Right ventricle myocardium inferior (tissue), 1 donor: Measurements from ENCODE around the gene CALR. TPM values are rescaled to one million over a fixed set of nuclear protein-coding genes. Genes with fewer than 3 reads are reported as not detected.
"Not testable (repeated sequence)": the region's sequence is repeated elsewhere in the genome, so short reads cannot be mapped to it uniquely, and the experiment has no call there.

Experiments used
- ATAC-seq: fragments of 200-7000 bp; cut with Tn5 transposase; one replicate; pipeline ENCODE4 v1.9.1; 2020; ENCODE audit warnings: mild to moderate bottlenecking, moderate library complexity
- DNase-seq: peaks from one replicate; pipeline ENCODE4 v3.0.0; 2021; ENCODE audit errors: missing footprints
- intact Hi-C: fragments of 100-400 bp; cut with DNase I; formaldehyde crosslinking; loops from one replicate; pipeline ENCODE4 v1.11.0; 2022
- total RNA-seq: library from RNA; stranded (reverse); fragmentation: NEBNext Ultra II Directional; extraction: Animal tissue kit (Norgen Biotek cat#: 25700); gene quantifications from one replicate; pipeline ENCODE4 v1.2.1, GENCODE V29; 2021
- donor health status: DM: no; HTN: yes; CAD: no; lungs with severe emphysema.

The CALR gene
- total RNA-seq, 1 donor from 2014 or later = 496 TPM

DNA sequence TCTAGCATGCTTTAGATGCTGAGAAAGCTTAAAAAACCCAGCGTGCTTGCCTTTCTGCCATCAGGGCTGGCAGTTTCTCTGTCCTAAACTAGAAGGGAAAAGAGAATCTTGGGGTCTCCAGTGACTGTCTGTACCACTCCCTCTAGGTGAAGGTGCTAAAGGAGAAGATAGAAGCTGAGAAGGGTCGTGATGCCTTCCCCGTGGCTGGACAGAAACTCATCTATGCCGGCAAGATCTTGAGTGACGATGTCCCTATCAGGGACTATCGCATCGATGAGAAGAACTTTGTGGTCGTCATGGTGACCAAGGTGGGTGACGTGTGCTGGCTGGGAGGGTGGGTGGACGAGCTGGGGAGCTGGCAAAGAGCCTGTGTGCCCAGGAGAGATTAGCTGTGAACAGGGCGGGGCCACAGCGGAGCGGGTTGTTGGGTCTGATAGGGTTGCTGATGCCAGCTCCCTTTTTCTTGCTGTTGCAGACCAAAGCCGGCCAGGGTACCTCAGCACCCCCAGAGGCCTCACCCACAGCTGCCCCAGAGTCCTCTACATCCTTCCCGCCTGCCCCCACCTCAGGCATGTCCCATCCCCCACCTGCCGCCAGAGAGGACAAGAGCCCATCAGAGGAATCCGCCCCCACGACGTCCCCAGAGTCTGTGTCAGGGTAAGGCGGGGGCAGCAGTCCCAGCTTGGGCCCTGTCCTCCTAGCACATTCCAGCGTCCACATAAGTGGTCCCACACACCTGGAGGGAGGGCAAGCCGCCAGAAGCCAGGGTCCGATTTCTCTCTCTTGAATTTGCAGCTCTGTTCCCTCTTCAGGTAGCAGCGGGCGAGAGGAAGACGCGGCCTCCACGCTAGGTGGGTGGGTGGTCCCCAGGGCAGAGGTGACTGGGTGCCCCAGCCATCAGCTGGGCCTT, 9.5 kb downstream of the CALR start:
- DNase-seq (peak; percentile 58), ATAC-seq (no peak)
- intact Hi-C loops = no loop called here

DNA sequence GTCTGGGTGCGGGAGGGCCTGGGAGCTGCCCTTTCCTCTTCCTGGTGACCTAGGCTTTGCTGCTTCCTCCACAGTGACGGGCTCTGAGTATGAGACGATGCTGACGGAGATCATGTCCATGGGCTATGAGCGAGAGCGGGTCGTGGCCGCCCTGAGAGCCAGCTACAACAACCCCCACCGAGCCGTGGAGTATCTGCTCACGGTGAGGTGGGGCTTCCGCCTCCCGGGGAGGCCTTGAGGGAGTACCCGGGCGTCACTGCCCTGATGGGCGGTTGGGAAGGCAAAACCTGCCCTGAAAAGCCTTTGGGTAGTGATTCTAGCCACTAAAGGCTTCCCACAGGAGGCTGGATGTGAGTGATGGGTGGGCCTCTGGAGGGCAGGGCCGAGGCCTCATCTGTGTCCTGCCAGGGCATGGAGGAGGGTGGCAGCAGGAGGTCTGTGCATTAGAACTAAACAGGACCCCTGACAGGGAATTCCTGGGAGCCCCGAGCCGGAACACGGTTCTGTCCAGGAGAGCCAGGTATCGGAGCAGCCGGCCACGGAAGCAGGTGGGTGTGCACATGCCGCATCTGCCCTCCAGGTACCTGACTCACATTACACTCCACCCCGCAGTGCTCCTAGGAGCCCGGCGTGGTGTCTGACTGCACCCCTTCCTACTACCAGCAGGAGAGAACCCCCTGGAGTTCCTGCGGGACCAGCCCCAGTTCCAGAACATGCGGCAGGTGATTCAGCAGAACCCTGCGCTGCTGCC, 10.4 kb downstream of the CALR start:
- DNase-seq (peak; percentile 46), ATAC-seq (no peak)

DNA sequence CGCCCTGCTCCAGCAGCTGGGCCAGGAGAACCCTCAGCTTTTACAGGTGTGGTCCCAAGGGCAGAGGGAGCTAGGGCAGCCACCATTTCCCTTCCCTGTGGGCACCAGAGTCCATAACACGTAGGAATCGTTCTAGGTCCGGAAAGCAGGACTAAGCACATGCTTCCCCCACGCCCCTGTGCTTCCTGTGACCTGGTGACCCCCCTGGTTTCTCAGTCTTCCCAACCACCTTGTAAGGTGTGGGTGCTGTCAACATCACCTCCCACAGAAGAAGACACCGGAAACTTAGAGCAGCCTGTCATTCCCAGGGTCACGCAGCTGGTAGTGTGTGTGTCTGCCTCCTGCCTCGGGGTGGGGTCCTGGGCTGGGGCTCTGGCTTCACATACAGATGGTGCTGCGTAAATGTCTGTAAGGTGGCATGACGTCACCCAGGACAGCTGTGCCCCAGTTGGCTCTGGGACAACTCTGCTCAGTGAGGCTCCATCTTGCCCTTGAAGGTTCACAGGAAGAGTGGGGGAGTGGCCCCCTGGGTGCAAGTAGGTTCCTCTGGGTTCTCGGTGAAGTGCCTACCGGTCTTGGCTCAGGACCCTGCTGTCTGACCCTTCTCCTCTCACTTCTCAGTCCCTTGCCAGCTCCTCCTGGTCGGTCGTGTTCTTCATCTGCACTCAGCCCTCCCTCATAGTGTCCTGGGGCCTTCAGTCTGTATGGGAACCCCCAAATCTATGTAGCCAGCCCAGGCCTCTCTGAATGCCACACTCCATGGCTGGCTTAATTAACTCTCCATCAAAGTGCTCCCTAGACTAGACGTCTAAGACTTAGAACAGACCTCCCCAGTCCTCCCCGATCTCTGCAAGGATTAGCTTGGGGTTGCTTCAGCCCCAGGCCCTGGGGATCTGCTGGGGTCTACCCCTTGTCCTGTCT, 11.2 kb downstream of the CALR start:
- no peak for ATAC-seq
- DNase-seq = no peak
- intact Hi-C loops = no loop called here

More for the DNA sequence above, 10.4 kb downstream of the CALR start:
- intact Hi-C loops = no loop called here

DNA sequence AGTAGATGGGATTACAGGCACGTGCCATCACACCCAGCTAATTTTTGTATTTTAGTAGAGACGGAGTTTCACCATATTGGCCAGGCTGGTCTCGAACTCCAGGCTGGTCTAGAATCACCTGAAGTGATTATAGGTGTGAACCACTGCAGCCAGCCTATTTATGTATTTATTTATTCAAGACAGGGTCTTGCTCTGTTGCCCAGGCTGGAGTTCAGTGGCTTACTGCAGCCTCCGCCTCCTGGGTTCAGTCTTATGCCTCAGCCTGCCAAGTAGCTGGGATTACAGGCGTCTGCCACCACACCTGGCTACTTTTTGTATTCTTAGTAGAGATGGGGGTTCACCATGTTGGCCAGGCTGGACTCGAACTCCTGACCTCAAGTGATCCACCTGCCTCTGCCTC, 13.6 kb downstream of the CALR start:
- DNase-seq, ATAC-seq, intact Hi-C loops: not testable (repeated sequence)

DNA sequence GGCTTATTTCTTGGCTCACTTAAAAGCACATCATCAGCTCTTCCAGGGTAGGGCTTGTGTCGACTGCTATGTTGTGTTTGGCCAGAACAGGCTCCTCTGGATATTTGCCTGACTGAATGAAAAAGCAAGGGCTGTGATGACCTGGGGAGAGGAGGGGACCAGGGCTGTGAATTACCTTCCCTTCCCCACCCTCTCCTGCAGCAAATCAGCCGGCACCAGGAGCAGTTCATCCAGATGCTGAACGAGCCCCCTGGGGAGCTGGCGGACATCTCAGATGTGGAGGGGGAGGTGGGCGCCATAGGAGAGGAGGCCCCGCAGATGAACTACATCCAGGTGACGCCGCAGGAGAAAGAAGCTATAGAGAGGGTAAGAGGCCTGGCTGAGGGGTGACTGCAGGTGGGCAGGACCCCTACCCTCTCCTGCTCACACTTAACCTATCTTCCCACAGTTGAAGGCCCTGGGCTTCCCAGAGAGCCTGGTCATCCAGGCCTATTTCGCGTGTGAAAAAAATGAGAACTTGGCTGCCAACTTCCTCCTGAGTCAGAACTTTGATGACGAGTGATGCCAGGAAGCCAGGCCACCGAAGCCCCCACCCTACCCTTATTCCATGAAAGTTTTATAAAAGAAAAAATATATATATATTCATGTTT, 14.2 kb downstream of the CALR start:
- DNase-seq (peak; percentile 18), ATAC-seq (no peak)
- intact Hi-C loops = no loop called here

DNA sequence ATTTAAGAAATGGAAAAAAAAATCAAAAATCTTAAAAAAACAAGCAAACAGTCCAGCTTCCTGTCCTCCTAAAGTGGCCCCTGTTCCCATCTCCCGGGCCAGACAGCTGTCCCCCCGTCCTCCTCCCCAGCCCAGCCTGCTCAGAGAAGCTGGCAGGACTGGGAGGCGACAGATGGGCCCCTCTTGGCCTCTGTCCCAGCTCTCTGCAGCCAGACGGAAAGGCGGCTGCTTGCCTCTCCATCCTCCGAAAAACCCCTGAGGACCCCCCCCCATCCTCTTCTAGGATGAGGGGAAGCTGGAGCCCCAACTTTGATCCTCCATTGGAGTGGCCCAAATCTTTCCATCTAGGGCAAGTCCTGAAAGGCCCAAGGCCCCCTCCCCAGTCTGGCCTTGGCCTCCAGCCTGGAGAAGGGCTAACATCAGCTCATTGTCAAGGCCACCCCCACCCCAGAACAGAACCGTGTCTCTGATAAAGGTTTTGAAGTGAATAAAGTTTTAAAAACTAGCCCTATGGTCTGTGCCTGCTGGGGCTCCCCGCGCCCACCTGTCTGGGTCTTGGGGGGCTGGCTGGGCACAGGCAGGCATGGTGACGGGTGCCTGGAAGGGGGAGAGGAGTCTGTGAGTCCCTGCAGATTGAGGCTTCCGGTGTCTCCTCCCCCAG, 14.9 kb downstream of the CALR start:
- intact Hi-C loops = no loop called here
- ATAC-seq = no peak
- DNase-seq = peak; percentile 32

DNA sequence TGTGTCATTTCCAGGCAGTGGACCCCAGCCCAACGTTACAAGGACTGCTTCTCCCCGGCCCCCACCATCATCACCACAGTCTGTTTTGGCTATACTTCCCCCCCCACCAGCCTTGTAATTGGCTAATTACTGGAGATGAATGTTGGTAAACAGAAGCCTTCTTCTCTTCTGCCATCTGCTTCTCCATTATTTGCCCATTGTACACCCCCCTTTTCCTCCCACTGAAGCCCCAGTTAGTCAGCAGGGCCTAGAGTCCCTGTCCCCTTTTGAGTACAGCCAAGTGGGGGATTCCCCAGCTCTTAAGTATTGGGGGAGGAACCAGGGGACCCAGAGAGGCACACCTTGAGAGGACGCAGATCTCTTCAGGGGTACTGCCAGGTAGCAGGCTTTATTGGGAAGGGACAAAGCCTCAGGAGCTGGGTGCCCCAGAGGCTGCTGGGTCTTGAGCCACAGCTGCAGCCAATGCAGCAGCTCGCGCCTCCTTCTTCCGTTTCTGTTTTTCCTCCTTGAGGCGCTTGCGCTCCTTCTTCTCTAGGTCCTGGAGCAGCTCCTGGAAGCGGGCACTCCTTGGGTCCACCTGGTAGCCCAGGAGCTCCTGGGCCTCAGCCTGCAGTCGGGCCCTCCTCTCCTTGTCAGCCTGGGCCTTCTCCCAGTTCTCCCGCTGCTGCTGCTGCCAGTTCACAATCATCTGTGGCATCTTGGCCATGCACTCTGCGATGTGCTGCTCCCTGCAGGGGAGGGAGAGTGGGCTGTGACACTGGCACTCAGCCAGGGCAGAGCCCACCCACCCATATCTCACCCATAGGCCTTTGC, 15.6 kb downstream of the CALR start:
- DNase-seq = peak; percentile 20
- intact Hi-C loops = no loop called here
- ATAC-seq = no peak

DNA sequence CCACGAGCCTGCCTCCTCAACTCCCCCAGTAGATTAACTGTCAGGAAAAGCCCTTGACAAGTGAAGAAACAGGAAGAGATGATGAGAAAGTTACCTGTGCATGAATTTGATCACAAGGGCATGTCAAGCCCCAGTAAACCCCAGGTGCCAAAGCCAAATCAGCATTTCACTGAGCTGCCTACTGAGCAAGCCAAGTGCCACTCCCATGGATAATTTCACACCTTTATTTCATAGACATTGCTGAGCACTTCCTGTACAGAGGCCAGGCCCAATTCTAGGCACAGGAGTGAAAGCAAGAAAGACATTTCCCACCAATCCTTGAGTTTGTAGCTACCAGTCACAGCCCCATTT, 16.2 kb downstream of the CALR start:
- intact Hi-C loops = no loop called here
- DNase-seq = no peak
- ATAC-seq = no peak

DNA sequence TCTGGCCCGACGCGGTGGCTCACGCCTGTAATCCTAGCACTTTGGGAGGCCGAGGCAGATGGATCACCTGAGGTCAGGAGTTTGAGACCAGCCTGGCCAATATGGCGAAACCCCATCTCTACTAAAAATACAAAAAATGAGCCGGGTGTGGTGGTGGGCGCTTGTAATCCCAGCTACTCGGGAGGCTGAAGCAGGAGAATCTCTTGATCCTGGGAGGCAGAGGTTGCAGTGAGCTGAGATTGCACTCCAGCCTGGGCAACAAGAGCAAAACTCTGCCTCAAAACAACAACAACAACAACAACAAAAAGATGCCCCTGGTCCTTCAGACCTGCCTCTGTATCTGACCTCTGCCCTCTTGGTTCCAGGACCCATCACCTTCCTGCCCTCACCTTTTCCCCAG, 17.2 kb downstream of the CALR start:
- DNase-seq = peak; percentile 30
- ATAC-seq, intact Hi-C loops: not testable (repeated sequence)

DNA sequence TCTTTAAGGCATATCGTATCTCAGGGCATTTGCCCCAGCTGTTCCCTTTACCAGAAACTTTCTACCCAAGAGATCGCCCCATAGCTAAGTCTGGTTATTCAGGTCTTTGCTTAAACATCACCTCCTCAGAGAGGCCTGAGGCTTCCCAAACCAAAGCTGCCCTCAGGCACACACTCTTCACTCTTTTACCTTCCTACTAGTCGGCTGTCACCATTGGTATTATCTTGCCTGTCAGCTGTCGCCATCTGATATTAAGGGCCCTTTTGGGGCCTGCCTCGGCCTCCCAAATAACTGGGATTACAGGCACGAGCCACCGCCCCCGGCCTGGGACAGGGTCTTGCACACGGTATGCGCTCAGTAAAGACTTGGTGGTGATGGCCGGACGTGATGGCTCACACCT, 17.6 kb downstream of the CALR start:
- intact Hi-C loops = no loop called here
- DNase-seq = peak; percentile 59
- no peak for ATAC-seq

DNA sequence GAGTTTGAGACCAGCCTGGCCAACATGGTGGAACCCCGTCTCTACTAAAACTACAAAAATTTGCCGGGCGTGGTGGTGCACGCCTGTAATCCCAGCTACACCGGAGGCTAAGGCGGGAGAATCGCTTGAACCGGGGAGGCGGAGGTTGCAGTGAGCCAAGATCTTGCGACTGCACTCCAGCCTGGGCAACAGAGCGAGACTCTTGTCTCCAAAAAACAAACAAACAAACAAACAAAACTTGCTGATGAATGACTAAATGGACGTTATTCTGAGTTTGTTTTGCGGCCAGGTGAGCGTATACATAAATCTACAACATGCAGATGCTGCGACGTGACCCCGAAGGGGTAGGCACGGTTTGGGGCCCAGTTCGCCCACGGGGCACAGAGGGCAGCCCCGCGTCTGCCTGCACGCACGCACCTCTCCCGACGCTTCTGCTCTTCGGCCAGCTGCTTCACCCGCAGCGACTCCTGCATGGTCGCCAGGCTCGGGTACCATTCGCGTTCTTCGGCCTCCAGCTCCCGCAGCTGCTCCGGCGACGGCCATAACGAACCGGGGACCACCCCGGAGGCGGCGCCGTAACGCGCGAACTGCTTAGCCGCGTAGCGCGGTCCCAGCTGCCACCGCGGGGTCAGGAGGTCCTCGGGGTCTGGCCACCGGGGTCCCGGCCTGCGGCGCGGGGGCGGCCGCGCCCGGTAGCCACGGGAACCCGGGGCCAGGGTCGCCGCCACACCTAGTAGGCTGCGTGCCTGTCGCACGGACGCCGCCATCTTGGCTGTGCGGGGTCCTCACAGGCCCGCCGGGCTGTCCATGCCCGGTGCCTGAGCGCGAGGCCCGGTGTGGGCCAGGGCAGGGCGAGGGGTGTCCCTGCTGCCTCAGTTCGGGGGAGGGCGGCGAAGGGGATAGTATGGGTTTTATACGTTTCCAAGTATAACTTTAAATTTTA, 18.3 kb downstream of the CALR start, which contains the start of gene GADD45GIP1:
TSS of gene GADD45GIP1 (minus strand) at position 778 of the 943 bp plus-strand sequence. CDS start at position 767, 11 bp downstream.
- intact Hi-C loops = no loop called here
- DNase-seq = peak; percentile 95

DNA sequence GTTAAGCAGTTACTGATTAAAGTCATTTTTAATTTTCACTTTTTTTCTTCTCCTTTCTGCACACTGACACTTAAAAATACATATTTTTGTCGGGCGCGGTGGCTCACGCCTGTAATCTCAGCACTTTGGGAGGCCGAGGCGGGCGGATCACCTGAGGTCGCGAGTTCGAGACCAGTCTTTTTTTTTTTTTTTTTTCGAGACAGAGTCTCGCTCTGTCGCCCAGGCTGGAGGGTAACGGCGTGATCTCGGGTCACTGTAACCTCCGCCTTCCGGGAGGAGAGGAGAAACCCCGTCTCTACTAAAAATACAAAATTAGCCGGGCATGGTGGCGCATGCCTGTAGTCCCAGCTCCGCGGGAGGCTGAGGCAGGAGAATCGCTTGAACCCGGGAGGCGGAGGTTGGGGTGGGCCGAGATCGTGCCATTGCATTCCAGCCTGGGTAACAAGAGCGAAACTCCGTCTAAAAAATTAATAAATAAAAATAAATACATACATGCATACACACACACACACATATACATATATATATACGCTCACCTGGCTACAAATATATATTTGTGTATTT, 19.1 kb downstream of the CALR start:
- DNase-seq, ATAC-seq, intact Hi-C loops: not testable (repeated sequence)

More for the DNA sequence above, 18.3 kb downstream of the CALR start, which contains the start of gene GADD45GIP1:
- ATAC-seq = peak; percentile 95

DNA sequence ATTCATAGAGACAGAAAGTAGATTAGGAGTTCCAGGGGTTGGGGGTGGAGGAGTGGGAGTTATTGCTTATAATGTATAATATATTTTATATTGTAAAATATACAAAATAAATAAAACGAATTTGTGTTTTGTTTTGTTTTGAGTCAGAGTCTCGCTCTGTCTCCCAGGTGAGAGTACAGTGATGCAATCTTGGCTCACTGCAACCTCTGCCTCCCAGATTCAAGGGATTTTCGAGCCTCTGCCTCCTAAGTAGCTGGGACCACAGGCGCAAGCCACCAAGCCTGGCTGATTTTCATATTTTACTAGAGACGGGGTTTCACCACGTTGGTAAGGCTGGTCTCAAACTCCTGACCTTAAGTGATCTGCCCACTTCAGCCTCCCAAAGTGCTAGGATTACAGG, 21.1 kb downstream of the CALR start:
- ATAC-seq (no peak), DNase-seq (no peak)
- intact Hi-C loops = no loop called here

DNA sequence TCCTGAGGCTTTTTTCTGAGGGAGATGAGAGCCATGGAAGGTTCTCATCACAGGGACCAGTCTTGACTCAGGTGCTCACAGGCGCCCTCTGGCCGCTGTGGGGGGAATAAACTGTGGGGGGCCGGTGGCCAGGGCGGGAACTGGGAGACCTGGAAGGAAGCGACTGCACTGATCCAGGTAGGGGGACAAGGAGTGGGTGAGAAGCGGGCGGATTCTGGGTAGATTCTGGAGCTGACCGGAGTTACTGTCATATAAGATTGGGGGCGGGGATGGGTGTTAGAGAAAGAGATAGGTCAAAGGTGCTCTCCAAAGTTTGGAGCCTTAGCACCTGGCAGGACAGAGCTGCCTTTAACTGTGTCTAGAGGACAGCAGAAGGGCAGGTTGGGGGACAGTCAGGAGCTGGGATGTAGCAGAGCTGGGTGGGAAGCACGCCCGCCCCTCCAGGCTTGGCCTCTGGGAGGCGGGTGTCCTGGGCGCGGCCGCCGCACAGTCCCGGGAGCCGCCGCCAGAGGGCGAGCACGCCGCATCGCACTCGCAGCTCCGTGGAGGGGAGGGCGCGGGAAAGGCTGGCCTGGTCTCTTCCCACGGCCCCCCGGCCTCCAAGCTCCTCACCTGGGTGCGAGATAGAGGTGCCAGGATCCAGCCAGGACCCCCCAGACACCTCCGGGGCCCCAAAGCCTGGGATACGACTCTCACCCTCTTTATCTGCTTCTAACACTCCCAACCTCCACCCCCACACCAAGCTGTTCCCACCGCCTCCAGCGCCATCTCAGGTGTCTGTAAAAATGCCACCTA, 26.8 kb downstream of the CALR start:
- DNase-seq (peak; percentile 92), ATAC-seq (peak; percentile 93)
- intact Hi-C loops = loop anchor here (5.0 kb wide), 1 partner anchor 78 kb away; the partner anchor contains the start of gene KLF1

DNA sequence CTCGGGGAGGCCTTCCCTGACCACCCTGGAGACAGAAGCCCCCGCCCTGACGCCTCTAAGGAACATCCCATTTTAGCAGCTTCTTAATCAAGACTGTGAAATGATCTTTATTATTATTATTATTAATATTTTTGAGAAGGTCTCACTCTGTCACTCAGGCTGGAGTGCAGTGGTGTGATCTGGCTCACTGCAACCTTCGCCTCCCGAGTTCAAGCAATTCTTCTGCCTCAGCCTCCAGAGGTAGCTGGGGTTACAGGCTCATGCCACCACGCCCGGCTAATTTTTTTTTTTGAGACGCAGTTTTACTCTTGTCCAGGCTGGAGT, 27.4 kb downstream of the CALR start:
- ATAC-seq (no peak), DNase-seq (no peak)
- intact Hi-C loops = loop anchor here (5.0 kb wide), 1 partner anchor 78 kb away; the partner anchor contains the start of gene KLF1
